Colonic mucosa (tissue), 4 donors: ENCODE results near the gene SCAF8. TPM values are rescaled to one million over a fixed set of nuclear protein-coding genes. Genes with fewer than 3 reads are reported as not detected.

Source experiments
- DNase-seq: peaks from one replicate; pipeline ENCODE4 v3.0.0-alpha.2; 2020
- H3K27ac ChIP-seq: fragments of 200-600 bp; one replicate; pipeline ENCODE4 v1.8.0; 2021
- H3K27me3 ChIP-seq: fragments of 200-600 bp; one replicate; pipeline ENCODE4 v1.8.0; 2021
- H3K36me3 ChIP-seq: fragments of 200-600 bp; one replicate; pipeline ENCODE4 v1.8.0; 2021
- H3K4me1 ChIP-seq: fragments of 200-600 bp; one replicate; pipeline ENCODE4 v1.8.0; 2021; ENCODE audit warnings: mild to moderate bottlenecking
- H3K4me3 ChIP-seq: fragments of 200-600 bp; one replicate; pipeline ENCODE4 v1.8.0; 2021
- H3K9ac ChIP-seq, 2 donors: one replicate each; pipeline ENCODE4 v1.7.0; 2013; ENCODE audit warnings: control low read depth in 2 of 2, low read depth in 2 of 2, low read length in 2 of 2
- H3K9me3 ChIP-seq: fragments of 200-600 bp; one replicate; pipeline ENCODE4 v1.8.0; 2021
- CTCF ChIP-seq: fragments of 200-600 bp; IDR thresholded peaks from one replicate; pipeline ENCODE4 v1.8.0; 2022; ENCODE audit warnings: antibody characterized with exemption, mild to moderate bottlenecking
- intact Hi-C: fragments of 100-400 bp; cut with DNase I; formaldehyde crosslinking; loops from one replicate; pipeline ENCODE4 v1.14.1; 2022
- total RNA-seq, 2 donors: library from RNA; stranded (reverse); fragmentation: NEBNext Ultra II Directional in 1 of 2; extraction: Animal tissue kit (Norgen Biotek cat#: 25700) in 1 of 2; gene quantifications; one replicate each; pipeline ENCODE4 v1.2.1, GENCODE V29; 2021
- donor health status: healthy.
- donor health status: DM: no; HTN: no; CAD: no.
- donor health status: DM: no; HTN: no; CAD: no.

The SCAF8 gene
- total RNA-seq, 2 donors from 2014 or later: 30.8 to 35.6 TPM

GRCh38 chr6:154841109-154841508 is 107.9 kb downstream of the SCAF8 start:
- no peak overlapping the region for H3K4me3 ChIP-seq
- TF ChIP-seq CTCF: no peak
- intact Hi-C loops: no loop called here

DNA sequence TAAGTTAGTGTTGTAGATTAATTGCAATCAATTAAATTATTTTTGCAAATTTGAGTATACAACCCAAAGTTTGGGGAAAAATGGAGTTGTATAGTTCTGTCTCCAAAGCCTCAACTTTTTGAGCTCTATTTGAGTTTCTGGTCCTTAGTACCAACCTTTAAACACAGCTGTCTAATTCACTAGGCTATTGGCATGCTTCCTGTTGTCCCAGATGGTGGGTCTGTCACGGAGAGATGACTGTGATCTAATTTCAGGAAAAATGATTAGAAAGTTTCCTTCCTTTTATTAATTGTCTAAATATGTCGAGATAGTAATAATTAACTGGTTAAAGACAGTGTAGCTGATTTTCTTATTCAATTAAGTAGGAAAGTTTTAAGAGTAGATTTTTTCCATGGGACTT is 109.6 kb downstream of the SCAF8 start:
- DNase-seq: no peak
- TF ChIP-seq CTCF: no peak
- no peaks in the 10 kb centered on the region for H3K27me3 ChIP-seq
- no peaks in the 10 kb centered on the region for H3K4me1 ChIP-seq
- intact Hi-C loops: no loop called here
- no peak overlapping the region for H3K9ac ChIP-seq
- no peak overlapping the region for H3K27ac ChIP-seq
- no peak overlapping the region for H3K4me3 ChIP-seq
- no peaks in the 10 kb centered on the region for H3K36me3 ChIP-seq
- H3K9me3 ChIP-seq: no peaks in the 10 kb centered on the region

More at GRCh38 chr6:154841109-154841508, 107.9 kb downstream of the SCAF8 start:
- H3K9ac ChIP-seq: no peak overlapping the region
- DNase-seq: no peak
- H3K36me3 ChIP-seq: no peaks in the 10 kb centered on the region
- no peaks in the 10 kb centered on the region for H3K9me3 ChIP-seq
- H3K4me1 ChIP-seq: no peaks in the 10 kb centered on the region
- H3K27ac ChIP-seq: no peak overlapping the region
- no peaks in the 10 kb centered on the region for H3K27me3 ChIP-seq

- no peaks in the 10 kb centered on the region for H3K27me3 ChIP-seq
- no peak for TF ChIP-seq CTCF
- H3K4me1 ChIP-seq: no peaks in the 10 kb centered on the region
- H3K9ac ChIP-seq: no peak overlapping the region
- no peak overlapping the region for H3K4me3 ChIP-seq
- intact Hi-C loops: no loop called here
- no peak overlapping the region for H3K27ac ChIP-seq
- H3K9me3 ChIP-seq: no peaks in the 10 kb centered on the region
- no peaks in the 10 kb centered on the region for H3K36me3 ChIP-seq
- DNase-seq: no peak
Measured at GRCh38 chr6:154847318-154847717, 114.1 kb downstream of the SCAF8 start.

DNA sequence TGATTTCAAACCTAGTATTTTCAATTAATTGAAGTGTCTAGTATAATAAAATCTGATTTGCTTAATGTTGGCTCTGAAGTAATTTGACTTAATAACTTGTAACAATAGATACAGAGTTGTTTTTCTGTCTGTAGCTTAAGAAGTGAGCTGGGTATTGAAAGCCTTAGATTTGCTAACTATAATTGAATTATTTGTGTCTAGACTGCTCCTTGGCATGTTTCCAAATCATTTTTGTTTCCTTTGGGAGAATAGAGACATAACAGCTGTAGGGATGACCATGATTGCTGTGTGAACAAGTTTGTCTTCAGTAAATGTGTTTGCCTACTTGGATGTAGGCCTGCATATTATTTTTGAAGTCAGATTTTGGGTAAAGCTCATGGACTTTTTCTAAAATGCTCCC is 115.4 kb downstream of the SCAF8 start:
- Histone ChIP-seq H3K36me3 (no peaks in the 10 kb centered on the region), H3K27ac (no peak overlapping the region), H3K27me3 (no peaks in the 10 kb centered on the region), H3K9me3 (no peaks in the 10 kb centered on the region), H3K9ac (no peak overlapping the region), H3K4me3 (no peak overlapping the region), H3K4me1 (no peaks in the 10 kb centered on the region)
- intact Hi-C loops: no loop called here
- TF ChIP-seq CTCF: no peak
- DNase-seq: no peak

GRCh38 chr6:154849475-154849874 is 116.3 kb downstream of the SCAF8 start:
- no peaks in the 10 kb centered on the region for H3K36me3 ChIP-seq
- H3K4me3 ChIP-seq: no peak overlapping the region
- H3K4me1 ChIP-seq: no peaks in the 10 kb centered on the region
- no peaks in the 10 kb centered on the region for H3K27me3 ChIP-seq
- H3K9ac ChIP-seq: no peak overlapping the region
- TF ChIP-seq CTCF: no peak
- no peak overlapping the region for H3K27ac ChIP-seq
- DNase-seq: no peak
- H3K9me3 ChIP-seq: no peaks in the 10 kb centered on the region
- intact Hi-C loops: no loop called here

DNA sequence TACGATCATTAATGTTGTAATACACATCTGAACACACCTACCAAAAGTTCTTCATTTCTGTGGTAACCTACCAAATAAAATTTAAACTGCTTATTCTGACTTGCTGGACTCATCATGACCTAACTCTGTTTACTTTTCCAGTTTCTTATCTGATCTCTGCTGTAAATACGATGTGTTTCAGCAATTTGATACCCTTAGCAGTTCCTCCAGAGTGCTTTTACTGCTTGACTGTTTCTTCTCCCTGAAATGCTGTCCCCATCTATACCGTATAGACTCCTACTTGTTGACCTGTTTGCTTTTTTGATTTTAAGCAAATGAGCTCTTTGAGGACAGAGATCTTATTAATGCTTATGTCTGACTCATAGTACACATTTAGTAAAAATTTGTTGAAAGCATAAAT is 119.5 kb downstream of the SCAF8 start:
- Histone ChIP-seq H3K9me3 (no peaks in the 10 kb centered on the region), H3K27me3 (no peaks in the 10 kb centered on the region), H3K4me3 (no peak overlapping the region), H3K9ac (no peak overlapping the region), H3K36me3 (no peaks in the 10 kb centered on the region), H3K27ac (no peak overlapping the region), H3K4me1 (no peaks in the 10 kb centered on the region)
- intact Hi-C loops: no loop called here
- DNase-seq: no peak
- no peak for TF ChIP-seq CTCF
